GM18511 (cell line): Measurements from ENCODE around the gene CBFA2T3.
A peak's percentile ranks its signal among the peaks of the same experiment; 100 is the strongest.

ENCODE experiments used
- ATAC-seq: cut with Tn5 transposase; IDR thresholded peaks from one replicate; pipeline ENCODE4 v1.9.1; 2021; ENCODE audit warnings: mild to moderate bottlenecking, moderate library complexity; ENCODE audit not compliant: unreplicated experiment

The CBFA2T3 gene

DNA sequence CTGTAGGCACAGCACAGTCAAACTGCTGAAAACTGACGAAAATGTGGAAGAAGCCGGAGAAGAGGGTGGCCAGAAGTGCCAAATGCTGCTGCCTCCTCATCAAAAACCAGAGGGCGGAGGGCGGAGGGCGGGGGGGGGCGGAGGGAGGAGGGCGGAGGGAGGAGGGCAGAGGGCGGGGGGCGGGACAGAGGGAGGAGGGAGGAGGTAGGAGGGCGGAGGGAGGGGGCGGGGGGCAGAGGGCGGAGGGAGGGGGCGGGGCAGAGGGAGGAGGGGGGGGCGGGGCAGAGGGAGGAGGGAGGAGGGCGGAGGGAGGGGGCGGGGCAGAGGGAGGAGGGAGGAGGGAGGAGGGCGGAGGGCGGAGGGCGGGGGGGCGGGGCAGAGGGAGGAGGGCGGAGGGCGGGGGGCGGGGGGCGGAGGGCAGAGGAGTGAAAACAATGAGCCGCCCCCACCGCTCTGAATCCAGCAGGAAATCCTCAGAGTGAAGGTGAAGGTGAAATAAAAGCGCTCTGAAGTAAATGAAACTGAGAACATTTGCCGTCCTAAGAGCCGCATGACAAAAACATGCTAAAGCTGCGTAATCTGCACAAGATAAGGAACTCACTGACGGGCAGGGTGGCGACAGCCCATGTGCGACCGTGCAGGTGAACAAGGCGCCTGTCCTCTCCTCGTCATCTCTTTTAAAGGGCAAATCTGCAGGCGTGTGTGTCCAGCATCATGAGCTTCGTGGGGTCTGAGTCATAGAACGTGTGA is 22.6 kb upstream of the CBFA2T3 start:
- no peak for ATAC-seq

DNA sequence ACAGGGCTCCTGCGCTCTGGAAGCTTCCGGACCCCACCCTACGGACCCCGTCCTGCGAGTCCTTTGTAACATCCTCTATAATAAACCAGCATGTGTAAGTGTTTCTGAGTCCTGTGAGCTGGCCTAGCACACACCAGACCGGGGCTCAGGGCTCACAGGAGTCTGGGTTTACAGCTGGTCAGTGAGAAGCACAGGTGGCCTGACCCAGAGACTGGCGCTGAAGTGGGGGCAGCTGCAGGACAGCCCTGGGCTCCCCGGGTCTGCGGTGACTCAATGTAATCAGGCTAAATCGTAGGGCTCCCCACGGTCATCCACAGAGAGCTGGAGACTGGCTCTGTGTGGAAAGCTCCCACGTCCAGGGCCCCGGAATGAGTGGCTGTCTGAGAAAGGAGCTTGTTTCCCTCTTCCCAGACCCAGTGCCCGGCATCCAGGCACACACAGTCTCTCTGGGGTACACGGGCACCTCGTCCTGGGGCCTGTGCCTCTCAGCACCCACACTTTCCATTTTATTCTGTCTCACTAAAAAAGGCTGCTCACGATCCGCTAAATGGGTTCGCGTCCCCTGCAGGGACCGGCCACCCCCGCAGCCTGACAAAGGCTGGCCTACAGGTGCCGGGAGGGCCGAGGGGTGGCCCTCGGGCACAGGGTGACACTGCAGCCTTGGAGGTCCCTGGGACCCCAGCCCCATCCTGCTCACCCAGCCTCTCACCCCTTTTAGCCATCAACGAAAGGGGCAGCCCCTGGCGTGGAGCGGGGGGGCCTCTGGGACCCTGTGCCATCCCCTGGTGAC is 18.9 kb upstream of the CBFA2T3 start:
- ATAC-seq, result no peak

- no peak for ATAC-seq
Measured at GRCh38 chr16:88995194-88995593, 18.2 kb upstream of the CBFA2T3 start.

DNA sequence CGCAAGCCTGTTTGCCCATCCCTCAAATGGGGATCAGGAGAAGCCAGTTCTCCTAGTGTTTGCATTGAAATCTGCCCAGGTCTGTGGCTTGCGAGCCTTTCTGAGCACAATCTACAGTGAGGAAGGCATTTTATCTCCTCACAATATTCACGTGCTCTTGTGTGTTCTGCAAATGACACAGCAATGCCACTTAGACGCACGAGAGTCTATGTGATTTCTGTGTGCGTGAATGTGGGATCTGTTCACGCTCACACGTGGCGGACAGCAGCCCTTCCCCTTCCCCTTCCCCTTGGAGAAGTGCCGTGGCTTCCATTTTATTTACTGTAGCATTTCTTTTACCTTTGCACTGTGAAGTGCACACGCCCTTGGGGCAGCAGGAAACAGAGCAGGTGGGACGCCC is 17.7 kb upstream of the CBFA2T3 start:
- ATAC-seq, result no peak

DNA sequence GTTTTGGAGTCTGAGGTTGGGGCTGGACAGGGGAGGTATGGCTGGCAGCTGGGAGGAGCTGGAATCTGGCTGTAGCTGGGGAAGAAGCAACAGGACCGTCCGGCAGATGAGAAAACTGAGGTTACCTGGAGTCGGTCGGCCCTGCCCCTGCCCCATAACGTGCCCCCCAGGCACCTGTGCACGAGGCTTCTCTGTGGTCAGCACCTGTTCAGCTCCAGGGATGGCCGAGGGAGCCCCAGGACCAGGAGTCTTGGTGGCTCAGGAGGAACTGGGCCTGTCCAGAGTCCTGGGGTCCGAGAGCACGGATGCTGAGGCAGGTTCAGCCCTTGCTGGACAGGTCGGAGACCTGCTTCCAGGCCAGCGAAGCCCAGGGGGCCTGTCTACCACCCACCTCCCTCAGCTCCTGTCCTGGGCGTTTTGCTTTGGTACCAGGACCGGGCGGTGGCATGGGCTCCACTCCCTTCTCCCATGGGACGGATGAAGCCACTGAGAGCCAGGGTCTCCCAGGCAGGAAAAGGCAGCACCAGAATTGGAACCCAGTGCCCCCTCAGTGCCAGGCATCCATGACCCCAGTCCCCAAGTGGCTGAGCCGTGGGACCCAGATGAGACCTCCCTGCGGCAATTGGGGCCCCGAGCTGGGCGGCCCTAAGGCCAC is 17.1 kb upstream of the CBFA2T3 start:
- ATAC-seq, result no peak

DNA sequence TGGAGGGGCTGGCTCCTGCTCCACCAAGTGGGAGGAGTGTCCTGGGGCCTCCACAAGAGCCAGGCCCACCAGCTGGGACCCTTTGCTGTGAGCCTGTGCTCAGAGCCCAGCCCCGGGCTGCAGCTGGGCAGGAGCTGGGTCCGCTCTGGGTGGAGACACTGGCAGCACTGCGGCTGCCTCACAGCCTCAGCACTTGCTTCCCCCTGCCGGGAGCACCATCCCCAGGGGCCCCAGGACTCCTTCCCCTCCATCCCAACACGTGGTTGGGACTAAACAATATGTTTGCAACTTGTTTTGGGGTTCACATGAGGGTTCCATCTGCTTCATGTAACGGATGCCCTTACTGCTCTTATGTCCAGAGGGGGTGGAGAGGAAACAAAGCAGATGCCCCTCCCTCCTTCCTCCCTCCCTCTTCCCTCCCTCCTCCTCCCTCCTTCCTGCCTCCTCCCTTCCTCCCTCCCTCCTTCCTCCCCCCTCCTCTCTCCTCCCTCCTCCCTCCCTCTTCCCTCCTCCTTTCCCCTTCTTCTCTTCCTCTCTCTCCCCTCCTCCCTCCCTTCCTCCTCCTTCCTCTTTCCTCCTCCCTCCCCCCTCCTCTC is 16.3 kb upstream of the CBFA2T3 start:
- ATAC-seq, result no peak

DNA sequence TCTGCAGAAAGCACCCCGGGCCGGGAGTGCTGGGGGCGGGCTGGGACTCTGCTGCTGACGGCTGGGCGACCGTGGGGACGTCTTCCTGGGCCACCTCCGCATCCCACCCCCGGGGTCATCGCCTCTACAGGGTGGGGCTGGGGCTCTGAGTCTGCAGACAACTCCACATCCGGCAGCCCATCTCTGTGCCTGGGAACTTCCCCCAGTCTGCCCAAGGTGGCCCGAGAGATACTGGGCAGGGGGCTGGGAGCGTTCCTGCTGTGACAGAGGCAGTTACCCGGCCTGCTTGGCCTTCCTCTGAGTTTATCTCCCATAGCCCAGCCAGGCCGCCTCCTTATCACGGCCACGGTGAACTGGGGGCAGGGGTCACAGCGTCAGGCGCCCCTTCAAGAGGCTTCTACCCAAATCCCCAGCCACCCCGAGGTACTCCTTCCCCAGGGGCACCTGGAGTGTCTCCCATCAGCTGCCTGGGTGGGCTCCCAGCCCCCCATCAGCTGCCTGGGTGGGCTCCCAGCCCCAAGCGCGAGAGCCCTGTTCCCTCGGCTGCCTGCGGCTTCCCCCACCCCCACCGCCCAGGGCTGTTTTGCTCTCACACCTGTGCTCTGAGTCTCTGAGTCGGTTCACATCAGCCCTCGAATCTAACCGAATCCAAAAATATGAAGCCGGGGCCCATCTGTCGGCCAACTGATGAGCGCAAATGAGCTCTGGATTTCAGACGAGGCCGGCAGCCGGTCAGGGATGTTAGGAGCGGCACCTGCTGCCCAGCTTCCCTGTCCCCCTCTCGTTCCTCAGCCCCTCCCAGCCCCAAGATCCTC is 15.6 kb upstream of the CBFA2T3 start:
- ATAC-seq, result no peak

DNA sequence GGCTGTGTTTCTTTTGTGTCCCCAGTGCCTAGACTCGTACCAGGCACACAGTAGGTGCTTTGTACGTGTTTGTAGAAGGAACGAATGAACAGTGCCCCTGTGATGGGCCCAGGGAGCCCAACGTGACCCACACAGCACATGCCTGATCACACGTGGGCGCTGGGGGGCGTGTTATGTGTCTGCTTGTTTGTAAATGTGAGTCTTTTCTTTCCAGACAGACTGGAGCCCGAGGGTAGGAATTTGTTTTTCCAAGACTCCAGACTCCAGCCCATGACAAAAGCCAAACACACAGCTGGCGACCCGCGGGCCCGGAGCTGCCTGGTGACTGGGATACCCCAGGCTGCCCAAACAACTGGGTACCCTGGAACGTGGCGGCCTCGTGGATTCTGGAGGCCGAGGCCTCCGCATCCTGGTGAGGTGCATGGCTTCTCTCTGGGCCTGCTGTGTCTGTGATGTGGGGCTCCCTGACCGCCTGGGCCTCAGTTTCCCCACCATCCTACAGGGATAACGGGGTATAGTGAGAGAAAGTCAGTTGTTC is 14.9 kb upstream of the CBFA2T3 start:
- no peak for ATAC-seq

GRCh38 chr16:88989852-88990547 is 13.0 kb upstream of the CBFA2T3 start:
- ATAC-seq, result no peak

GRCh38 chr16:88988980-88989811 is 12.2 kb upstream of the CBFA2T3 start:
- ATAC-seq, result no peak

DNA sequence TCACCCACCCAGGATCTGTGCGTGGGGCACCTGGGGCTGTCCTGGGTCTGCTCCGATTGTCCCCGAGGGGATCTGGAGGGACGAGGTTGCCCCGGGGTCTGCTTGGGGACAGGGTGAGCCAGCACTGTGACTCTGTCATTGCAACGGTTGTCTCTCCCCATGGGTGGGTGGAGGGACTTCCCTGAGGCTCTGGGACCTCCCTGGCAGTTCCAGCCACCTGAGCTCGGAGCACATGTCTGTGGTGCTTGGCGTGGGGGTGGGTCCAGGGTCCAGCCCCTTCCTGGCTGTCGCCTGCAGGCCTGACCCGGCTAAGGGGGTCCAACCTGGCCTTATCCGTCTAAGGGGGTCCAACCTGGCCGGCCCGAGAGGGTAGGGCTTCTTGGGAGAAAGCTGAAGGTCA is 8.5 kb upstream of the CBFA2T3 start:
- no peak for ATAC-seq

DNA sequence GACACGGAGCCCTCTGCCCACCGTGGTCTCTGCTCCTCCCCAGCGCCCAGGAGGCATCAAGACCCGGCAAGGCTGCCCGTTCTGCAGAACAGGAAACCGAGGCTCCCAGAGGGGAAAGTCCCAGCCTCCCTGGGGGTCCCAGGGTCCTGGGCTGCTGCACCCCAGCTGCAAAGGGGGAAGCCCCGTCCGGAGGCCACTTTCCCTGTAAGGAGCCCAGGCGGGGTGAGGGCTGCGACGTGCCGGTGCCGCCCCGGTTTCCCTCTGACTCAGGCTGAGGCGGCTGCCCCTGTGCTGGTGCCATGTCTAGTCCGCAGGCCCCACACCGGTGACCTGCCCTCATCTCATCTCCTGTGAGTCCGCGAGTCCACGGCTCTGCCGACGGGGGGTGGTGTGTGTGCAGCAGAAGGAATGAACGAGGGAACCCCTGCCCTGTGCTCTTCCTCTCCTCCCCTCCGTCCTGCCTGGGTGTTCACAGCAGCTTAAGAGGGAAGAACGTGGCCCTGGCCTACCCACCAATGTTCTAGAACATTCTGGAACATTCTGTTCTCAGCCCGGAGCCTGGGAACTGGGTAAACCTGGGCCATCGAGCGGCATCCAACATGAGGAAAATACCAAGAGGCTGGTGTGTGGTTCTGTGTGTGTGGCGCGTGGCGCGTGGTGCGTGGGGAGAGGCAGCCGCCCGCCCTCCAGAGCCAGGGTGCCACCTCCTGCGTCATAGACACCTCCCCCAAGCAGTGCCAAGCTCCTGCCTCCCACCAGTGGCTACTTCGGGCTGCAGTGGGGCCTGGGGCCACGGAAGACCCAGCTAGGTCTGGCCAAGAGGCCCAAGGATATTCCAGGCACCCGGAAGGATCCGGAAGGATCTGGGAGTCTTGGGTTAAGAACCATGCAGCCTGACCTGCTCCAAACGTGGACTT is 7.0 kb upstream of the CBFA2T3 start:
- ATAC-seq, result peak; percentile 55

DNA sequence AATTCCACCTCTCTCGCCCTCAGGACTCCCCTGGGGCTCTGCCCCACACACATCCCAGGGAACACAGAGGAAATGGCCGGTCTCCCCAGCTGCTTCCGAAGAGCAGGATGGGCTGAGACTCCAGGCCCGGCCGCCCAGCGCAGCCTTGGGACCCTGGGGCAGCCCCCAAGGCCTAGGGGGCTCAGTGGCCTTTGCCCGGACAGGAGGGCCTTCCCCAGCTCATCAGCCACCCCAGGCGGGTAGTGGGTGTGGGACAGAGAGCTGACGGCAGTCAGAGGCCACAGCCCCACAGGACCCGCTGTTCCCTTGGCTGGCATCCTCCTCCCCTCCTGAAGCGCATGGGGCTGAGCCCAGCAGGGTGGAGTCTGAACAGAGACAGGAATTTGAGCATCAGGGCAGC is 6.2 kb upstream of the CBFA2T3 start:
- ATAC-seq, result peak; percentile 25

DNA sequence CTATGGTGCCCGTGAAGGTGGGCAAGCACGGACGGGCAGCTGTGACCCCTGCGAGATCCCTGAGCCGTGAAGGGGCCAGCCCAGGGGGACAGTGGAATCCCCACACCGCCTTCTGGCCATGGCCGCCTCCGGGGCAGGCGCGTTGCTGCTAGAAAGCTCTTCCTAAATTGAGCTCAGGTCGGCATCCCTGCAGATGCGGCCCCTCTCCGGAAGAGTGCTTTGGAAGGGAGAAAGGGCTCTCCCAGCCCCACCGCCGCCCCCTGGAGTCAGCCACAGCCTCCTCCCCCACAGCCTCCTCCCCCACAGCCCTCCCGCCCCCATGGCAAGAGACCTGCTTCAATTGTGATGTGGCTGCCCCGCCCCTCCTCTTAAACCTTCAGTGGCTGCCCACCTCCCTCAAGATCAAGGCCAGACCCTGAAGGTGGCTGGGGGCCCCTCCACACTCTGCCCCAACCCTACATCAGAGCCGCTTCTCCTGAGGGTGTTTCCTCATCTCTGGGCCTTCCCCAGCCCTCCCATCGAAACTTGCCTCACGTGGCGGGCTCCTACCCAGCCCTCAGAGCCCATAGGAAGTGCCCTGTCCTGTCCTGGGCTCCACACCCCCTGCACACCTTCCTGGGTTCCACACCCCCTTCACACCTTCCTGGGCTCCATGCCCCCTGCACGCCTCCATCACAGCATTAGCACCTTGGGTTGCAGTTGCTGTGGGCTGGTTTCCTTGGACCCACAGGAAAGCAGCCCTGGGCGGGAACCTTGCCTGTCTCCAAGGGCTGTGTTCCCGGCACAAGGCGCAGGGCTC is 5.5 kb upstream of the CBFA2T3 start:
- ATAC-seq, result no peak

DNA sequence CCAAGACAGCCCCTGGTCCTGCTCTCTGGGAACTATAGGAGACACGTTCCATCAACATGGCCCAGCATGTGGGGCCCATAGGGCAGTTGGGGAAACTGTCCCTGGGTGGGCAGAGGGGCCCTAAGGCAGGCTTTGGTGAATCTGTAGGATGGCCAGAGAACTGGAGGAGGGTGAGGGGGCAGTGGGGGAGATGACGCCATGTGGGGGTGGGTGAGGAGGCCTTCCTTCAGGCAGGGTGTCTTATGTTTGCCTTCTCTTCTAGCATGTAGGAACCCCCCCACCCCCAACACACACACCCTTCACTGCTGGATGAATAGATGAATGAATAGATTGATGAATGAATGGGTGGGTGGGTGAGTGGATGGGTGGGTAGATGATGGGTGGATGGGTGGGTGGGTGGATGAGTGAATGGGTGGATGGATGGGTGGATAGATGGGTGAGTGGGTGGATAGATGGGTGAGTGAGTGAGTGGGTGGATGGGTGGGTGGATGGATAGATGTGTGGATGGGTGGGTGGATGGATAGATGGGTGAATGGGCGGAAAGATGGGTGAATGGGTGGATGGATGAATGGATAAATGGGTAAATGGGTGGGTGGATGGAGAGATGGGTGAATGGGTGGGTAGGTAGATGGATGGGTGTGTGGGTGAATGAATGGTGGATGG is 2.5 kb upstream of the CBFA2T3 start:
- no peak for ATAC-seq

DNA sequence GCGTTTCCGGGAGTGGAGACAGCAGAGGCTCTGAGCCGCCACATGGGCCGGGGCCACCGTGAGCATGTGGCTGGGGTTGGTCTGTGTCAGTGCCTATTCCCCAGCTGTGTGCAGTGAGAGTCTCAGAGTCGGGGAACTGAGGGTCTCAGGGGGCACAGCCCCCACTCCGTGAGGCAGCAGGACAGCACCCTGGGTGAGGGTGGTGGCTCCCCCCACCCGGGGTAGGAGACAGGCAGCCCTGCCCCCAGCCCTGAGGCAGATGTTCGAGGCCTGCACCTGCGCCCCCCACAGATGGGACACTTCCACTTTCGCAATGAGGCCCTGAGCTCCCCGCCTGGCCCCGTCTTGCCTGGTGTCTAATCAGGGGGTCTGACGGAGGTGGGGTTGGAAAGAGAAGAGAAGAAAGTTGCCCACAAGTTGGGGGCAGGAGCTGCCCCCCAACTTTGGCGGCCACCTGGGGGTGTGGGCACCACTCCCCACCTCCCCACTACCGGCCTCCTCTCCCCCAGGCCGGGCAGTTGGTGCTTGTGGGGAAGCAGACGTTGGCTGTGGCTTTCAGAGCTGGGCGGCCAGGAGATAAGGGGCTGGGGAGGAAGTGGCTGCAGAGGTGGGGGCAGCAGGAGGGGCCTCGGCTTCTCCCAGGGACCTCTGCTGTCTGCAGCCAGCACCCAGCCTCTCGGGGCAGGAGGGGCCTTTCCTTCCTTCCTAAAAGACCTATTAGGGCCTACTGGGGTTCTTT is 1.8 kb upstream of the CBFA2T3 start:
- peak; percentile 53 for ATAC-seq
